HG03558 (cell line): ENCODE results near the gene ASF1B.
"Not testable (repeated sequence)": the region's sequence is repeated elsewhere in the genome, so short reads cannot be mapped to it uniquely, and the experiment has no call there.

Source experiments
- ATAC-seq: cut with Tn5 transposase; IDR thresholded peaks from one replicate; pipeline ENCODE4 v1.9.1; 2021; ENCODE audit warnings: moderate number of reproducible peaks; ENCODE audit not compliant: unreplicated experiment; ENCODE audit errors: extremely low read depth

ASF1B gene

DNA sequence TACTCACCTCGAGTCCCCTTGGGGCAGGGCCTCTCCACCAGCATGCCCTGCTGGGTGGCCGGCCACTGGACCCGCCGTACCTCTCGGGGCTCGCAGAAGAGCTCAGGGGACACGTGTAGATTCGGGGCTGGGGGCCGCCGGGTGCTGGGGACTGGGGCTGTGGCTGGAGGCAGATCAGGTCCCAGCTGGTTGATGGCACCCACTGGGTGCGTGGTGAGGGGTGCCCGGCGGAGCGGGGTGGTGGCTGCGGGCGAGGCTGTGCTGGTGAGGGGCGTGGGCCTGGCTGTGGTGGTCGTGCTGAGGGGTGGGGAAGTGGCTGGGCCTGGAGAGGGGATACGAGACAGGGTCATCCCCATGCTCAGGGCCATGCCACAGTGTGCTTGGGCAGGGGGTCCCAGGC is 24.9 kb upstream of the ASF1B start:
- no peak for ATAC-seq

DNA sequence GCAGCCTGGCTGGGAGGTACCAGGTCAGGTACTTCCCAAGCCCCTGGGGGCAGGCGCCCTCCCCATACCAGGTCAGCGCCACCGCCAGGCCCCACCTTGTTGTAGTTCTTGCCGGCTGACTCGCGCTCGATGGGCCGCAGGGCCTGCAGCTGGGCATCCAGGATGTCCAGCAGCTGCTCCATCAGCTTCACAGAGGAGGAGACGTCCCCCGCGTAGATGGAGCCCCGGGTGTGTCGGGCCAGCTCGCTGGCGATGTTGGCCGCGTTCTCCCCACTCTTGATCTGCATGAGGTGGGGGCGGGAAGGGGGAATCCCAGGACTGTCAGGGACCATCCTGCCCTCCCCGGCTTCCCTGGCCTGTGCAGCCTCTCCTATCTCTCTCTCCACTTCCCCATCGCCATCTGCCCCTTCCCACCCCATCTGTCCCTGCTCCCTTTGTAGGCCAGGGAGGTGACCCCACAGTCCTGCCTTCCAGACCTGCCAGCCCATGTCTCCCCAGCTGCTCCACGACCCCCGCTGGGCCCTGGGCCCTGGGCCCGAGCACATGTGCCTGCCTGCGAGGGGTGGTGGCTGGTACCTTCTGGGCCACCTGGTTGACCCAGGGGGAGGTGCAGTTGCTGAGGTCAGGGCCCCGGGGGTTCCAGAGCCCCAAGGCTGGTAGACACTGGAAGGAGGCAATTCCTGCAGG is 23.8 kb upstream of the ASF1B start:
- ATAC-seq, result no peak

DNA sequence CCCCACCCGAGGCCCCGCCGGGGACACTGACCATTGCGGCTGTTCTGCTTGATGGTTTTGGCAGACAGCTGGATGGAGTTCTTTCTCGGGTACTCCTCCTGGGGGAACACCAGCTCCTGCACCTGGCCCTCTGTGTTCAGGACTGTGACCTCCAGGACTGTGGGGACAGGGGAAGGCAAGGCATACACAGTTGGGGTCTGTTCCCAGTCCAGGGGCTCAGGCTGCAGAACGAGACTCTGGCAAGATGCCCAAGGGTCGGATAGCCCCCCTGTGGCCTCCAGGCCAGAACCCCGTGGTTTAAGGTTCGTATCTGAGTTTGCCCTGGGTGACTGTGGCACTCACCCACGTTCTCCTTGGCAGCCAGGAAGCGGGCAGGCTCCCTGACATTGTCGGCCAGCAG is 22.7 kb upstream of the ASF1B start:
- no peak for ATAC-seq

DNA sequence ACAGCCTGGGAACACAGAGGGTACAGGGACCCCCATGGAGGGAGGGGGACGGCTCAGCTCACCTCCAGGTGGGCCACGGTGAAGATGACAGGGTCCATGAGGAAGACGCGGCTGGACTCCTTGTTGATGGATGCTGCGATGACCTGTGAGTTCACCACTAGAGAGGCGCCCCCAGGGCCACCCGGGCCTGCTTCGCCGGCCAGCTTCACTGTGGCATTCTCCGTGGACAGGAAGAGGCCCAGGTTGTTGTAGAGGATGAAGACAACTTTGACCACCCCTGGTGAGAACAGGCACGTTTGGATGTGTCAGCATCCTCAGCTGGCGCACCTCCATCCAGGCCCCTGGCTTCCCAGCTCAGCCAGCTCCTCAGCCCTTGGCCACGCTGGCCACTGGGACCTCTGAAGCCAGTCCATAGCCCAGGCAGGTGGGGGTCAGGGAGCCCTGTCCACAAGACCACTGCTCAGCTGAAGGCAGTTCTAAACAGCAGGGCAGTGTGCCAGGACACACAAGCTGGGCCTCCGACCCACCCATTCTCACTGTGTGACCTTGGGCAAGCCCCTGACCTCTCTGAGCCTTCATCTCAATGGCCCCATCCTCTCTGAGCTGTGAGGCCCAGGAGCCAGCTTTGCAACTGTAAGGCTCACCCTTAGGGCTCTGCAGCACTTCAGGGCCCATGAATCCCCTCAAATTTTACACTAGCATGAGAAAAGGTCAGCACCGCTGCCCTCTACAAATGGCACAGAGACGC is 22.1 kb upstream of the ASF1B start:
- no peak for ATAC-seq

DNA sequence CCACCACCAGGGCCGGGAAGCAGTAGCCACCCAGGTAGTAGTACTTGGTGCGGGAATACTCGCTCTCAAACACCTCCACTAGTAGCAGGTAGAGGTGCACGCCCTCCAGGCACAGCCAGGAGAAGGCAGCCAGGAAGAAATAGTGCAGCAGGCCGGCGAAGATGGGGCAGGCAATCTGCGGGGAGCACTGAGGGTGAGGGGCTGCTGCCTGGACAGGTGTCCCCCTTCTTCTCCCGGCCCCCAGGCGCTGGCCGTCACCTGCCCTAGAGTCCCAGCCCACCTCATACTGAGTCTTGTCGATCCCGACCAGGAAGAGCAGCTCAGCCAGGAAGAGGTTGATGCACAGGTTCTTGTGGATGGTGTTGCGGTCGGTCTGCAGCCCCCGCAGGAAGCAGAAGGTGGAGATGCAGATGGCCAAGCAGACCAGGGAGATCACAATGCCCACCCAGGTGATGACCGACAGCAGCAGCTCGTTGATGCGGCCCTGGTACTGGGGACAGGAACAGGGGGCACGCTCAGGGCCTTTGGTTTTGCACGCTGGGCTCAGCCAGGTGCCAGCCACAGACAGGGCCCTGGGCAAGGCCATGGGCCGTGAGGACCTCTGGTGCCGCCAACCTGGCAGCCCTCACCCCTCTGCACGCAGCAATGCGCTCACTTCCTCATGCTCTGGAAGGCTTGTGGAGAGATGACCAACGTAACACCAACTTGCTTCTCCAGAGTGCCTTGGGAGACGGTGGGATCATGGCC is 20.8 kb upstream of the ASF1B start:
- no peak for ATAC-seq

DNA sequence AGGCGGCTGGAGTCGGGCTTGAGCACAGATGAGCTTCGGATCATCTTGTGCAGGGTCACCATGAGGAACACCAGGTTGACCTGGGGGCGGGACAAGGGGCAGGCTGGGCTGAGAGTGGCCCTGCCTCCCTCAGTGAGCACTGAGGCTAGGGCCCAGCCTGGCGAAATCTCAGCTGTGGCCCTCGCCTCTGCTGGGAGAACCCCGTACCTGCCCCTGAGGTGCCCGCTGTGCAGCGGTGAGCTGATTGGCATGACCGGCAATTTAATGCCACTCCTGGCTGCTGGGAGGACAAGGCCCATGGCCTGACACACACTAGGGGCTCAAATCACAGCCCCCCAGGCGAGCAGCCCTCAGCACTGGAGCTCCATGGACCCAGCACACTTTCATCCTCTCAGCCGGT is 19.7 kb upstream of the ASF1B start:
- ATAC-seq, result no peak

DNA sequence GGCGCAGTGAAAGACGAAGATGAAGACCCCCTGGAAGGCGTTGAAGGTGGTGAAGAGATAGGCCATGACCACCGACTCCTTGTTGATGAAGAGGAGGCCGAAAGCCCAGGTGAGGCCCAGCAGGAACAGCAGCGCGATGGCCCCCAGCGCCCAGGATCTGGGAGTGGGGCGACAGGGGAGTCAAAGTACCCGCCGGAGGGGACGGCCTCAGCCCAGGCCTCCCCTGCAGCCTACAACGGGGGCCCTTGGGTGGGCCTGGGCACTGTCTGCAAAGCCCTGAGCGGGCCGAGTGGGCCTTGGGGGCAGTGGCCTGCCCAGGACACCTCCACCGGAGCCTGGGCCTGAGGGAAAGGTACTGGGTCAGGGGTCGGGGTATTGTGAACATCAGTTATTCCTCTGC is 19.0 kb upstream of the ASF1B start:
- ATAC-seq, result no peak

DNA sequence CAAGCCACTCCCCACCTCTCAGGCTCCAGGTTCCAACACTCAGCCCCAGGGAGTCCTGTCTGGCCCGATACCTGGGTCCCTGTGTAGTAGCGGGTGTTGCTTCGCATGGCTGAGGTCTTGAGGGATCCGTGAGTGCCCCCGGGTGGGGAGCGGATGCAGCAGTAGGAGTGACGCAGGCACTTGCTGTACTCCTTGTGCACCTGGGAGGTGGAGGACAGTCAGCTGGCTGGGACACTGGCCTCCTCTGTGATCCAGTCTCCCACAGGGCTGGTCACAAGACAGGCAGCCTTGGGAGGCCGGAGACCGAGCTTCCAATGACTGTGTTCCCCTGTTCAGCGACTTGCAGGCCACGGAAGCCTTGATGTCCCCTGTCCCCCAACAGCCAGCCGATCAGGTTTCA is 16.3 kb upstream of the ASF1B start:
- no peak for ATAC-seq

DNA sequence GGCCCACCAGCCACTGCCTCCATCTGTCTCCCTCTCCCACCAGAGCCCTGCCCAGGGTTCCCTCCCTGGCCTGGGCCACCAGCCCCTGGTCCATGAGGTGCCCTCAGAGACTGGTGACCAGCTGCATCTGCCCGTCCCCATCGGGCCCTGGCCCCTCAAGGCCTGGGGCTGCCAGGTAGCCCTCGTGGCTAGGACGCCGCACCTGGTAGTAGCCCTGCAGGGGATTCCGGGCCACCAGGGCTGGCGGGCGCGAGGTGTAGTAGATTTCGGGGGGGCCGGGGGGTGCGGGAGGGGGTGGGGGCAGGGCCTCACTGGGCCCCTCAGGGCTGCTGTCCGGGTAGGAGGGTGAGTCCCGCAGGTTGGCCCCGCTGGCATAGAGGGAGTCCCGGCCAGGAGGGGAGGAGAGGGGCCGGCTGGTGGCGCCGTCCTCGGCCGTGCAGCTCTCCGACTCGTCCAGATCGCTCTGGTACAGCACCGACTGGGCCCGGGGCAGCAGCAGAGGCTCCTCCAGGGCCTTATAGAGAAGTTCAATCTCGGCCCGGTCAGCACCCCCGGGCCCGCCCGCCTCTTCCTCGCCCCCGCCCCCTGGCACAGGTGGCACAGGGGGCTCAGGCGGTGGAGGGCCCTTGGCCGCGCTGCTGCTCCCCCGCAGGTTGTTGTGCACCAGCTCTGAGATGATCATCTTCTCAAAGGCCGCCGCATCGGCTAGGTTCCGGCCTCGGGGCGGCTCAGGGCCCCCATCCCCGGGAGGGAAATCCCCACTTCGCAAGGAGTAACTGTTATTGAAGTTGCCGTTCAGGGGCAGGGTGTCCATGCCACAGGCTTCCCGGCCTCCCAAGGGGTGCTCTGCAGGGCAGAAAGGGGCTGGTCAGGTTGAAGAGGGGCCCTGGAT is 14.6 kb upstream of the ASF1B start:
- no peak for ATAC-seq

DNA sequence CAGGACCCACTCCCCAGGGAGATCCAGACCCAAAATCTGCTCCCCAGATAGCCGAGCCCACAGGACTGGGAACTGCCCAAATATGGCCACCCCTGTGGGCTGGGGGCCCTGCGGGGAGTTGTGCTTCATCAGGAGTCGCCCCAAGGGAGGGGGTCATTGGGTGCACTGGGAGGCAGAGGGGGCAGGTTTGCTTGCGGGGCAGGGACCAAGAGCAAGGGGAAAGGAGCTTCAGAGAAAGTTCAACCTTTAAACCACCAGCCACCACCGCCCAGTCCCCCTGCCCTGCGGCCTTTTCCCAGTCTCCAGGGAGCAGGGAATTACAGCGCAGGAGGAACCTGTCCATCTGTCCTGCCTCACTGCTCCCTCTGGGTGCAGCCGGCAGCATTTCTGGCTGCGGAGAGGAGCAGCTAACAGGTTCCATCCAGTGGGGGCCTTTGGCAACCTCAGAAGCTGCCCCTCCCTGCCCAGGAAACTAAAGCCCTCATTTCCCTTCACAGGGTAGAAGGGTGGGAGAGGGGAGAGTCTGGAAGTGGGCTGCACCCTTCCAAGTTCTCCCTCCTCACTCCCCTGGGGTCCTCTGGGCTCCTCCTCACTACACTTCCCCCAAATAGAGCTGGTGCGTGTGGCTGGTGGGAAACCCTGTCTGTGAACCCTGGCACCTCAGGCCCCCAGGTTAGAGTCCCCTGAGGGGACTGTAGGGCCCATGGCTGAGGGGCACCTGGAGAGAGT is 13.8 kb upstream of the ASF1B start:
- no peak for ATAC-seq

DNA sequence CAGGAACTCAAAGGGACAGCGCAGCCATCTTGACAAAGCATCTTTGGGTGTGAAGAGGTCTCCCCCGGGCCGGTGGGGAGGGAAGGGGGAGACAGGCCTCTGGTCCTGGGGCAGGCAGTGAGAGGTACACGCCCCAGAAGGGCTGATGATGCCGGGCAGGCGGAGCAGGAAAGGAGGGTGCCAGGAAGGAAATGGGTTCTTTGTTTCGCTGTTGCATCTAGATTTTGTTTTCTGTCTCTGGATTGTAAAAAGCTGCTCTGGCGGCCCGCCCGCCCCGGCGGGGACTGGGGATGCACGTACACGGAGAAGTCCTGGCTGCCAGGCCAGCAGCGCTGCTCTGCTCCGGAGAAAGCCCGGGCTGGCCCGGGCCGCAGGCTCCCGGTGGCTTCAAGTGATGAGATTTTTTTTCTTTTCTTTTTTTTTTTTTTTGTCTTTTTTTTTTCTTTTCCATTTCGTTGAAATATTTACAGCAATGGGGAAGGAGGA is 13.2 kb upstream of the ASF1B start:
- no peak for ATAC-seq

DNA sequence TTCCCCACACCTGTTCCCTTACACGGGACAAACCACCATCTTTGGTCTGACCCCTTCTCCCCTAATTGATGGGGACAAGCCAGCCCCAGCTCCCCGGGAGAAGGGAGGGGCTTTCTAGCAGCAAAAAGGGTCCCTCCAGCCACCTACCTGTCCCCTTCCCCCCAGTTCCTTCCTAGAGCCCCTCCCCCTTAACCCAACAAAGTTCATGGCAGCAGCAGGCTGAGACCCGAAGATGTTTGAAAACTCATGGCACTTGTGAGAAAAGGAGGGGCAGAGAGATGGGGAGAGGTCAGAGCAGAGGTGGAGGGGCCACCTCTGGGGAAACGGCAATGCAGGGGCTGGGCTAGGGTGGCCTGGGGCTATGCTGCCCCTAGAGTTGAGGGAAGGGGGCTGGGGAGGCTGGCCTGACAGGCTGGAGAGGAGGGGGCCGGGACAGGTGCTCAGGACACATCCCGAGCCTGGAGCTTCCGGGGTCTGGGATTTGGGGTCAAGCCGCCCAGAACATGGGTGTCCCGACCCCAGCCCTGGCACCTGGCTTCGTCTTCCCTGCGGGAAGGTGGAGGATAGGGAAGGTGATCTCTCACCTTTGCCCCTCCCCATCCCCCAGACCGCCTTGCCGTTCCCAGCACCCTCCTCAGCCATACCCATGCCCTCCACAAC is 12.5 kb upstream of the ASF1B start:
- no peak for ATAC-seq

DNA sequence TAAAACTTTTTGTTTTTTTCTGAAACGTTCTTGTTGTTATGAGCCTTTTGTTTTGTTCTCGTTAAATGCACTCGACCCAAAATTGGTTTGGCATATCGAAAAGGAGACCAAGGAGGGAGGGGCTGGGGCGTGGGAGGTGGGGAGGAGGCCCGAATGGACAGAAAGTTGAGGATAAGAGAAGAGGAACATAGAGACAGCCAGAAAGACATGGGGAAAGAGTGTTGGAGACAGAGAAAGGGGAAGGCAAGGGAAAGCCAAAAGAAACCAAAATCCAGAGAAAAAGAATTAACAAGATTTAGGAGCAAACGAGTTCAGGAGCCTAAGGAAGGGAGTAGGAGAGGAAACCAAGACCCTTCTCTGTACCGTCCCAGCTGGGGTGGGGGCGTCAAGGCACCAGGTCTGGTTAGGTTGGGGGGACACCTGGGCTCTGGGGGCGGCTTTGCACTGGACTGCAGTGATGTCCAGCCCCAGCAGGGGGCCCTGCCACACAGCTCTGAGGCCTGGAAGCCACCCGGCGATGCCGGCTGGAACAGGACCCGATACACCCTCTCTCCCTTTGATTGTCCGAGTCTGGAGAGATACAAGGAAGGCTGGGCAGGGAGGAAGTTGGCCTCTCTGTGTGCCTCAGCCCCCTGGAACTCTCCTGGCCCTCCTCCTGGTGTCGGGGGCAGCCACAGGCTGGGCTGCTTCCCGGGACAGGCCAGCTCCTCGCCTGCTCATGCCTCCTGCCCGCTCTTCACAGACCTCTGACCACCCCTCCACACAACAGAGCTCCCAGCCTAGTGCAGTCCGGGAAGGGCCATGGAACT is 11.6 kb upstream of the ASF1B start:
- ATAC-seq, result no peak

DNA sequence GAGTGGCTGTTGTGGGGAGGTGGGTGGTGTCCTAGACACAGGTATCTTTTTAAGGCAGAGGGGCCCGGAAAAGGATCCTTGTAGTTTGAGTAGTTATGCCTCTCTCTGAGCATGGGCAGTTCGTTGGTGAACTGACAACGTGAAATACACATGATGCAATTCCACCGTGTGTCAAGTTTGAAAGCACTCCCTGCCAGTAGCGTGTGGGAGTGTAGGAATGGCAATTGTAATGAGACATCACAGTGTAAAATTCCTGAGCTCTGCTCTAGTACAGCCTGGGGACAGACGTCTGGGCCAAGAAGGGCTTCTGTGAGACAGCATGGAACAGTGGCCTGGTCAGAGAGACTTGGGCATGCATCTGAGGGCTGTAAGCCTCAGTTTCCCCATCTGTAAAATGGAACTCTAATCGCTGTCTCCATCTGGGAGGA is 10.4 kb upstream of the ASF1B start:
- ATAC-seq, result no peak

DNA sequence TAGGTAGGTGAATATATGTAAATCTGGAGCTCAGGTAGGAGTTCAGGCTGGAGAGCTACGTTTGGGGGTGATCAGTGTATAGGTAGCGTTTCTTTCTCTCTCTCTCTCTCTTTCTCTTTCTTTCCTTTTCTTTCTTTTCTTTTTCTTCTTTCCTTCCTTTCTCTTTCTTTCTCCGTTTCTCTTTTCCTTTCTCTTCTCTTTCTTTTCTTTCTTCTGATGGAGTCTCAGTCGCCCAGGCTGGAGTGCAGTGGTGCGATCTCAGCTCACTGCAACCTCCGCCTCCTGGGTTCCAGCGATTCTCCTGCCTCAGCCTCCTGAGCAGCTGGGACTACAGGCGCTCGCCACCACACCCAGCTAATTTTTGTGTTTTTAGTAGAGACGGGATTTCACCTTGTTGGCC is 9.8 kb upstream of the ASF1B start:
- not testable (repeated sequence) for ATAC-seq

DNA sequence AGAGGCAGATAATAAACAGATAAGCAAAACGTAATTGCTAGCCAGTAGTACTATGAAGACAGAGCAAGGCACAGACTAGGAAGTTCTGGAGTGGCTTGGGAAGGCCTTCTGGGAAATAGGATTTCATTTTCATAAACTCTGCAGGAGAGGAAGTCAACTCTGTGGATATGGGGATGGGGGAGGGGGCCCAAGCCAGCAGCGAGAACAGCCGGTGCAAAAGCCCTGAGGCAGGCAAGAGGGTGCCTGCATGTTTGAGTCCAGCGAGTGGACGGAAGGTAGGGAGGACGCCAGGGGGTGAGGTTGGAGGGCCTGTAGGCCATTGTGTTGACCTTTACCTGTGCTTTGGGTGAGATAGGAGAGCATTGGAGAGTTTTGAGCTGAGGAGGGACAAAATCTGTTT is 9.0 kb upstream of the ASF1B start:
- ATAC-seq, result no peak

DNA sequence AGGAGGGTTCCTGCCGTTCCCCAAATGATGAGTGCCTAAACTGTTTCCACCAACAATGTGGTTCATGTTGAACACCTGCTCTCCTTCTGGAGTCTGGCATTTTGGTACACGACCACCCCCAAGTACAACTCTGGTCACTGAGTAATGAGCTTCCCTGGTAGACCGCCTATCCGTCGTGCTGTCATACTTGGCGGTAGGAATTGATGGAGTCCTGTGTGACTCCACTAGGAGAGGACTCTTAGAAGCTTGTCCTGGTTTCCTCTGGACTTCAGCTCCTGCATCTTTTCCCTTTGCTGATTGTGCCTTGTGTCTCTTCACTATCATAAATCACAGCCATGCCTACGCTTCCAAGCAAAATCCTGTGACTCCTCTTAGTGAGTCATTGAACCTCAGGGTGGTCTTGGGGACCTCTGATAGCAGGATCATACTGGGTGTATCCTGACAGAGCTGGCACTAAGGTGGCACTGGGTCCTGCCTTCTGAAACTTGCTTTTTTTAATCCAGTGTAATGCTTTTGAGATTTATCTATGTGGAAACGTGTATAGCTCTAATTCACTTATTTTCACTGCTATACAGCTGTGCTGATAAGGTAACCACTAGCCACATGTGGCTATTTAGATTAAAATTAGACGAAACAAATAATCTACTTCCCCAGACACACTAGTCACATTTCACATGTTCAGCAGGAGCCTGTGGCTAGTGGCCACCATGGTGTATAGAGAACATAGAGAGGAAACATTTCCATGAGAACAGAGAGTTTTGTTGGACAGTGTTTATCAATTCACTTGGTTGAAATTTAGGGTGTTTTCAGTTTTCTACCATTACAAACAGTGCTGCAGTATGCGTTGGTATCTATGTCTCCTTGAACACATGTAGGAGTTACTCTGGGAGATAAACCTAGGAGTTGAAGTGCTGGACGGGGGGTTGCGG is 6.1 kb upstream of the ASF1B start:
- ATAC-seq, result no peak
